CD4-positive, alpha-beta T cell (primary cell): ENCODE results near the gene CCDC150. TPM values are rescaled to one million over a fixed set of nuclear protein-coding genes. Genes with fewer than 3 reads are reported as not detected.

Experiments used
- ATAC-seq: fragments of 200-7000 bp; cut with Tn5 transposase; one replicate; pipeline ENCODE4 v1.10.0; 2022; ENCODE audit warnings: mild to moderate bottlenecking; ENCODE audit not compliant: poor library complexity
- CTCF ChIA-PET: fragments of 350-600 bp; sonication (Branson Sonifier 250); formaldehyde crosslinking; loops from one replicate; lab custom pipeline; 2021; ENCODE audit warnings: antibody characterized with exemption, inconsistent platforms; lab: Charles Lee
- POLR2A ChIA-PET: fragments of 350-600 bp; sonication (Branson Sonifier 250); formaldehyde crosslinking; loops from one replicate; lab custom pipeline; 2021; ENCODE audit warnings: antibody characterized with exemption, inconsistent platforms; lab: Charles Lee
- DNase-seq, 14 experiments: peaks; one replicate each; pipeline ENCODE4 v3.0.0-alpha.2; 2013 to 2020; ENCODE audit warnings: mixed read lengths in 2 of 14
- H3K27ac ChIP-seq, 2 donors: one replicate each; pipeline versions ENCODE4 v1.5.1 to v1.7.0; 2013; ENCODE audit warnings: low read length in 2 of 2, low read depth in 1 of 2, mild to moderate bottlenecking in 1 of 2
- H3K27me3 ChIP-seq, 2 experiments: 1 replicate in 1 of 2; 2 replicates in 1 of 2; pipeline versions ENCODE4 v1.6.1 to v1.7.0; 2013; ENCODE audit warnings: low read length in 2 of 2, control low read depth in 1 of 2, mild to moderate bottlenecking in 1 of 2, moderate library complexity in 1 of 2; ENCODE audit not compliant: insufficient read depth in 2 of 2, control insufficient read depth in 1 of 2
- H3K36me3 ChIP-seq: one replicate; pipeline ENCODE4 v1.6.1; 2013; ENCODE audit warnings: low read length, control low read depth; ENCODE audit not compliant: insufficient read depth
- H3K4me1 ChIP-seq: one replicate; pipeline ENCODE4 v1.6.1; 2013; ENCODE audit warnings: low read length, control low read depth; ENCODE audit not compliant: insufficient read depth
- H3K4me3 ChIP-seq: one replicate; pipeline ENCODE4 v1.5.1; 2013; ENCODE audit warnings: mild to moderate bottlenecking, low read length, moderate library complexity
- H3K9me3 ChIP-seq, 2 experiments: 1 replicate in 1 of 2; 2 replicates in 1 of 2; pipeline versions ENCODE4 v1.6.1 to v1.7.0; 2013; ENCODE audit warnings: low read length in 2 of 2, mild to moderate bottlenecking in 2 of 2, control low read depth in 1 of 2, moderate library complexity in 1 of 2; ENCODE audit not compliant: control insufficient read depth in 1 of 2, insufficient read depth in 1 of 2
- H3K27ac Mint-ChIP-seq: one replicate; pipeline ENCODE4 v1.8.0; 2020; ENCODE audit warnings: mixed read lengths
- H3K27me3 Mint-ChIP-seq: one replicate; pipeline ENCODE4 v1.8.0; 2021; ENCODE audit warnings: mixed read lengths
- H3K36me3 Mint-ChIP-seq: one replicate; pipeline ENCODE4 v1.8.0; 2021; ENCODE audit warnings: low read depth, mixed read lengths
- H3K4me1 Mint-ChIP-seq: one replicate; pipeline ENCODE4 v1.8.0; 2021; ENCODE audit warnings: low read depth, mixed read lengths
- H3K4me3 Mint-ChIP-seq: one replicate; pipeline ENCODE4 v1.8.0; 2020; ENCODE audit warnings: mild to moderate bottlenecking, mixed read lengths
- H3K9me3 Mint-ChIP-seq: one replicate; pipeline ENCODE4 v1.8.0; 2020; ENCODE audit warnings: mixed read lengths
- CTCF ChIP-seq: fragments of 200-600 bp; IDR thresholded peaks from one replicate; pipeline ENCODE4 v1.8.0; 2022; ENCODE audit warnings: antibody characterized with exemption, mild to moderate bottlenecking
- intact Hi-C, 2 experiments: fragments of 100-400 bp; cut with DNase I in 1 of 2; cut with micrococcal nuclease in 1 of 2; formaldehyde crosslinking; loops; one replicate each; pipeline versions ENCODE4 v1.15.1 to v1.9.0; 2023 to 2025; cut with DNase I, micrococcal nuclease
- total RNA-seq, 174 experiments: library from RNA in 2 of 174; stranded (reverse) in 2 of 174; gene quantifications; one replicate each; pipeline ENCODE4 v1.2.3 and lab custom pipeline; 2021 to 2026

CCDC150 gene
- total RNA-seq, 2 experiments from 2014 or later: 0.22 to 0.75 TPM

- H3K27ac ChIP-seq: no peak overlapping the region
- Mint-ChIP-seq H3K27ac (no peak overlapping the region), H3K4me1 (no peaks in the 10 kb centered on the region)
These were observed 16.2 kb downstream of the CCDC150 start for GRCh38 chr2:196655761-196656160.

GRCh38 chr2:196657333-196657732, 17.8 kb downstream of the CCDC150 start:
- no peaks in the 10 kb centered on the region for H3K4me1 Mint-ChIP-seq
- POLR2A ChIA-PET: no interaction called here
- no peaks in the 10 kb centered on the region for H3K4me1 ChIP-seq
- H3K9me3 ChIP-seq: peaks cover 6 to 11% of the 10 kb centered on the region in 2 experiments
- intact Hi-C loops: no loop called here
- no peaks in the 10 kb centered on the region for H3K36me3 ChIP-seq
- no peak overlapping the region for H3K27ac ChIP-seq
- no peak for ATAC-seq
- H3K27me3 Mint-ChIP-seq: no peaks in the 10 kb centered on the region
- CTCF ChIA-PET: no interaction called here
- no peaks in the 10 kb centered on the region for H3K27me3 ChIP-seq
- H3K27ac Mint-ChIP-seq: no peak overlapping the region
- no peak overlapping the region for H3K4me3 Mint-ChIP-seq
- H3K36me3 Mint-ChIP-seq: peaks cover 12% of the 10 kb centered on the region
- no peak for DNase-seq
- no peak overlapping the region for H3K4me3 ChIP-seq
- TF ChIP-seq CTCF: no peak
- peaks cover 6% of the 10 kb centered on the region for H3K9me3 Mint-ChIP-seq

More at GRCh38 chr2:196655761-196656160, 16.2 kb downstream of the CCDC150 start:
- peaks cover 22% of the 10 kb centered on the region for H3K36me3 Mint-ChIP-seq
- H3K4me3 Mint-ChIP-seq: no peak overlapping the region
- peaks cover 11% of the 10 kb centered on the region for H3K9me3 Mint-ChIP-seq
- intact Hi-C loops: no loop called here
- TF ChIP-seq CTCF: no peak
- no peaks in the 10 kb centered on the region for H3K27me3 ChIP-seq
- DNase-seq (no peak), ATAC-seq (no peak)
- H3K4me3 ChIP-seq: no peak overlapping the region
- peaks cover 8 to 26% of the 10 kb centered on the region in 2 experiments for H3K9me3 ChIP-seq
- POLR2A ChIA-PET: no interaction called here
- CTCF ChIA-PET: no interaction called here
- H3K4me1 ChIP-seq: no peaks in the 10 kb centered on the region
- H3K27me3 Mint-ChIP-seq: no peaks in the 10 kb centered on the region
- H3K36me3 ChIP-seq: no peaks in the 10 kb centered on the region

GRCh38 chr2:196659844-196660243, 20.3 kb downstream of the CCDC150 start:
- Histone ChIP-seq H3K4me3 (no peak overlapping the region), H3K27me3 (no peaks in the 10 kb centered on the region), H3K27ac (no peak overlapping the region), H3K36me3 (no peaks in the 10 kb centered on the region), H3K9me3 (no peaks in the 10 kb centered on the region), H3K4me1 (no peaks in the 10 kb centered on the region)
- ChIA-PET CTCF (no interaction called here), POLR2A (no interaction called here)
- Mint-ChIP-seq H3K27ac (no peak overlapping the region), H3K4me3 (no peak overlapping the region), H3K36me3 (no peaks in the 10 kb centered on the region), H3K9me3 (no peaks in the 10 kb centered on the region), H3K27me3 (no peaks in the 10 kb centered on the region), H3K4me1 (no peaks in the 10 kb centered on the region)
- TF ChIP-seq CTCF: no peak
- DNase-seq (no peak), ATAC-seq (no peak)
- intact Hi-C loops: no loop called here
